HL-60 (cell line): ENCODE results near the gene TBCE.

Source experiments
- DNase-seq, 2 experiments: peaks; one replicate each; pipeline ENCODE4 v3.0.0-alpha.2; 2010 to 2020; ENCODE audit warnings: low read depth in 1 of 2, low spot score in 1 of 2
- H3K27ac ChIP-seq: fragments of 250-450 bp; sonication (Bioruptor Pico); replicated peaks from 2 replicates; pipeline ENCODE4 v1.5.1; 2020; ENCODE audit warnings: mild to moderate bottlenecking, moderate library complexity
- H3K27me3 ChIP-seq: fragments of 250-450 bp; sonication (Bioruptor Pico); 2 replicates; pipeline ENCODE4 v1.5.1; 2021; ENCODE audit warnings: mild to moderate bottlenecking, moderate library complexity; ENCODE audit not compliant: insufficient read depth, poor library complexity, severe bottlenecking
- H3K4me3 ChIP-seq: replicated peaks from 2 replicates; pipeline ENCODE4 v1.5.1; 2011; ENCODE audit warnings: mild to moderate bottlenecking, control low read depth, low read length; ENCODE audit not compliant: insufficient read depth
- GABPA ChIP-seq: IDR thresholded peaks from 2 replicates; pipeline ENCODE4 v1.6.1; 2012; ENCODE audit warnings: low read depth
- POLR2AphosphoS5 ChIP-seq: IDR thresholded peaks from 2 replicates; pipeline ENCODE4 v1.6.1; 2012; ENCODE audit warnings: low read depth
- SPI1 ChIP-seq: IDR thresholded peaks from 2 replicates; pipeline ENCODE4 v1.6.1; 2012; ENCODE audit warnings: low read depth, mild to moderate bottlenecking, borderline replicate concordance
- TF ChIP-seq, protein P1 (sequence below): IDR thresholded peaks from one replicate; pipeline ENCODE4 v1.5.1; 2011; ENCODE audit warnings: low read length, control low read depth, inconsistent platforms; ENCODE audit not compliant: insufficient read depth
- TF ChIP-seq, protein P2 (sequence below): IDR thresholded peaks from 2 replicates; pipeline ENCODE4 v1.6.1; 2012; ENCODE audit warnings: low read depth; ENCODE audit not compliant: insufficient replicate concordance

Gene TBCE

DNA sequence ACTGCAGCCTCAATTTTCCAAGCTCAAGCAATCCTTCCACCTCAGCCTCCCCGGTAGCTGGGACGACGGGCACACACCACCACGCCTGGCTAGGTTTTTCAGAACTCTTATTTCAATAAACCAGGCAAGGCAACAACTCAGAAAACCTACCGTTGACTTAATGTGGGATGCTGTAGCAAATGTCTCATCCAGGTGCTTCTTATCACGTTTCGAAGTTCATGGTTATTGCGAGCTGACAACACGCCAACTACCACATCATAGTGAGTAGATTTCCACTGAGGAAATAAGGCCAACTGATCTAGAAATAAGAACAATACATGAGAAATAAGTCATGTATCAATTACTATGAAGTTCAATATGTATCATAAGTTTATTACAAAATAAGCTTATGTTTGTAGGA lies 127.3 kb downstream of the TBCE start:
- TF ChIP-seq SPI1 (no peak), POLR2AphosphoS5 (no peak), GABPA (no peak)
- TF ChIP-seq, protein P1, sequence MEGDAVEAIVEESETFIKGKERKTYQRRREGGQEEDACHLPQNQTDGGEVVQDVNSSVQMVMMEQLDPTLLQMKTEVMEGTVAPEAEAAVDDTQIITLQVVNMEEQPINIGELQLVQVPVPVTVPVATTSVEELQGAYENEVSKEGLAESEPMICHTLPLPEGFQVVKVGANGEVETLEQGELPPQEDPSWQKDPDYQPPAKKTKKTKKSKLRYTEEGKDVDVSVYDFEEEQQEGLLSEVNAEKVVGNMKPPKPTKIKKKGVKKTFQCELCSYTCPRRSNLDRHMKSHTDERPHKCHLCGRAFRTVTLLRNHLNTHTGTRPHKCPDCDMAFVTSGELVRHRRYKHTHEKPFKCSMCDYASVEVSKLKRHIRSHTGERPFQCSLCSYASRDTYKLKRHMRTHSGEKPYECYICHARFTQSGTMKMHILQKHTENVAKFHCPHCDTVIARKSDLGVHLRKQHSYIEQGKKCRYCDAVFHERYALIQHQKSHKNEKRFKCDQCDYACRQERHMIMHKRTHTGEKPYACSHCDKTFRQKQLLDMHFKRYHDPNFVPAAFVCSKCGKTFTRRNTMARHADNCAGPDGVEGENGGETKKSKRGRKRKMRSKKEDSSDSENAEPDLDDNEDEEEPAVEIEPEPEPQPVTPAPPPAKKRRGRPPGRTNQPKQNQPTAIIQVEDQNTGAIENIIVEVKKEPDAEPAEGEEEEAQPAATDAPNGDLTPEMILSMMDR, result no peak
- TF ChIP-seq, protein P2, sequence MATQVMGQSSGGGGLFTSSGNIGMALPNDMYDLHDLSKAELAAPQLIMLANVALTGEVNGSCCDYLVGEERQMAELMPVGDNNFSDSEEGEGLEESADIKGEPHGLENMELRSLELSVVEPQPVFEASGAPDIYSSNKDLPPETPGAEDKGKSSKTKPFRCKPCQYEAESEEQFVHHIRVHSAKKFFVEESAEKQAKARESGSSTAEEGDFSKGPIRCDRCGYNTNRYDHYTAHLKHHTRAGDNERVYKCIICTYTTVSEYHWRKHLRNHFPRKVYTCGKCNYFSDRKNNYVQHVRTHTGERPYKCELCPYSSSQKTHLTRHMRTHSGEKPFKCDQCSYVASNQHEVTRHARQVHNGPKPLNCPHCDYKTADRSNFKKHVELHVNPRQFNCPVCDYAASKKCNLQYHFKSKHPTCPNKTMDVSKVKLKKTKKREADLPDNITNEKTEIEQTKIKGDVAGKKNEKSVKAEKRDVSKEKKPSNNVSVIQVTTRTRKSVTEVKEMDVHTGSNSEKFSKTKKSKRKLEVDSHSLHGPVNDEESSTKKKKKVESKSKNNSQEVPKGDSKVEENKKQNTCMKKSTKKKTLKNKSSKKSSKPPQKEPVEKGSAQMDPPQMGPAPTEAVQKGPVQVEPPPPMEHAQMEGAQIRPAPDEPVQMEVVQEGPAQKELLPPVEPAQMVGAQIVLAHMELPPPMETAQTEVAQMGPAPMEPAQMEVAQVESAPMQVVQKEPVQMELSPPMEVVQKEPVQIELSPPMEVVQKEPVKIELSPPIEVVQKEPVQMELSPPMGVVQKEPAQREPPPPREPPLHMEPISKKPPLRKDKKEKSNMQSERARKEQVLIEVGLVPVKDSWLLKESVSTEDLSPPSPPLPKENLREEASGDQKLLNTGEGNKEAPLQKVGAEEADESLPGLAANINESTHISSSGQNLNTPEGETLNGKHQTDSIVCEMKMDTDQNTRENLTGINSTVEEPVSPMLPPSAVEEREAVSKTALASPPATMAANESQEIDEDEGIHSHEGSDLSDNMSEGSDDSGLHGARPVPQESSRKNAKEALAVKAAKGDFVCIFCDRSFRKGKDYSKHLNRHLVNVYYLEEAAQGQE, result no peak
- Histone ChIP-seq H3K4me3 (no peak overlapping the region), H3K27me3 (no peaks in the 10 kb centered on the region), H3K27ac (no peak overlapping the region)
- no peak for DNase-seq

DNA sequence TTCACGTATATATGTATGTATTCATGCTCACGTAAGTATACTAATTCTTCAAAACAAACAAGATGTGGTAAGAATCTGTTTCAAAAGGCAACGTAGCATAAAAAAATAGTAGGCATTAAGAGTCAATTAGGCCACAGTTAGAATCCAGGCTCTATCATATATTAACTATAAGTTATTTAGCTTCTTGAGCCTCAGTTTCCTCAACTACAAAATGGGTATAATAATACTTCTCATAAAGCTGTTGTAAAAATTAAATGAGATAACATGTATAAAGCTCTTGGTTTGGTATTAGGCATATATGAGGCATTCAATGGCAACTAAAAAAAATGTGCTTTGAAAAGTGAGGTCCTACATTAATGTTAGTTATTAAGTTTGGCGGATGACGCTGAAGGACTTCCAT lies 127.8 kb downstream of the TBCE start:
- TF ChIP-seq POLR2AphosphoS5, result no peak
- TF ChIP-seq, protein P1, result no peak
- no peak for TF ChIP-seq SPI1
- no peak for TF ChIP-seq GABPA
- TF ChIP-seq, protein P2, result no peak
- Histone ChIP-seq H3K27me3 (no peaks in the 10 kb centered on the region), H3K27ac (no peak overlapping the region), H3K4me3 (no peak overlapping the region)
- no peak for DNase-seq

DNA sequence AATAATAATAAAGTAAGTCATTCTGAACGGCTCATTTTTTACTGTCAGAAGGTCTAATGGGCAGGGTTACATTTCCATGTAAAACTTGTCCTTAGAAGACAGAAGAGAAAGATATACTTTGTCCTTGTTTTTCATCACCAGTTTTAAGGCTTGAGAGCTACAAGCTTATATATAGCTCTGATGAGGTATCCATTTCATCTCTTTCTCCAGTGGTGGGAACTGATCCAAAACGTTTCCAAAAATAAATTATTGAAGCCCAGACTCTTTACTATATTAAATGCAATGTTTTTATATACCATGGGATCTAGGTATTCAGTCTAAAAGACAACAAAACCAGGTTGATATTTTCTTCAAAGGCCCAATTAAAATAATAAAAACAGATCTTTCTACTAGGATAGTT lies 128.3 kb downstream of the TBCE start:
- no peaks in the 10 kb centered on the region for H3K27me3 ChIP-seq
- no peak overlapping the region for H3K4me3 ChIP-seq
- H3K27ac ChIP-seq, result no peak overlapping the region
- TF ChIP-seq, protein P1, result no peak
- TF ChIP-seq GABPA (no peak), POLR2AphosphoS5 (no peak), SPI1 (no peak)
- TF ChIP-seq, protein P2, result no peak
- no peak for DNase-seq
